Endothelial cell (in vitro differentiated cells): ENCODE data around the gene NEDD4L. TPM values are rescaled to one million over a fixed set of nuclear protein-coding genes. Genes with fewer than 3 reads are reported as not detected.

Source experiments
- microRNA-seq: library from miRNA; unstranded; fragments of <30 nt; microRNA quantifications from one replicate; pipeline ENCODE4, GENCODE V29; 2020; ENCODE audit not compliant: unreplicated experiment
- total RNA-seq: library from RNA; stranded (reverse); fragmentation: NEBNext Ultra II Directional; extraction: Animal tissue kit (Norgen Biotek cat#: 25700); gene quantifications from one replicate; pipeline ENCODE4 v1.2.1, GENCODE V29; 2021; ENCODE audit not compliant: unreplicated experiment

The NEDD4L gene
- total RNA-seq, 1 donor from 2014 or later, result 42.8 TPM

Small RNA genes within 50 kb of the gene (microRNA-seq; reads per million reads assigned to microRNA genes)
- not detected for gene MIR3591

Other genes starting within 250 kb of the NEDD4L start
- gene ATP8B1, start 240.9 kb upstream of the NEDD4L start, total RNA-seq, result 66.7 TPM